HG02938 (cell line): ENCODE measurements around the gene KRTAP17-1.

Source experiments
- ATAC-seq: cut with Tn5 transposase; IDR thresholded peaks from one replicate; pipeline ENCODE4 v1.9.1; 2021; ENCODE audit warnings: mild to moderate bottlenecking, moderate library complexity; ENCODE audit not compliant: unreplicated experiment

The KRTAP17-1 gene

DNA sequence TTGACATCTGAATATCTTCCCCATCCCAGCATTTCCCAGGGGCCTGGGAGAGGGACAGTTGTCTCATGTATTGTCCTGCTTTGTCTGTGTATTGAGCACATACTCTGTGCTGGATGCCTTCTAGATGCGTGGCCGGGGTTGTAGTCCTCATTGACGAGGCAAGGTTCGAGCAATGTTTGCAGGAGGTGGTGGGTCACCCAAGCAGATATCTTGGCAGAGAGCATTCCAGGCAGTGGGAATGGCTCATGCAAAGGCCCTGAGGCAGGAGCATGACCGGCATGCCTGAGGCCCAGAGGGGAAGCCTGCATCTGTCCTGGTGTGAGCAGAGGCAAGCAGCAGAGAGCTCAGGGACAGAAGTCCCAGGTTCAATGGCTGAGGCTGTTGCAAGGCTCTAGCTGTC is 17.6 kb upstream of the KRTAP17-1 start:
- ATAC-seq, result no peak

DNA sequence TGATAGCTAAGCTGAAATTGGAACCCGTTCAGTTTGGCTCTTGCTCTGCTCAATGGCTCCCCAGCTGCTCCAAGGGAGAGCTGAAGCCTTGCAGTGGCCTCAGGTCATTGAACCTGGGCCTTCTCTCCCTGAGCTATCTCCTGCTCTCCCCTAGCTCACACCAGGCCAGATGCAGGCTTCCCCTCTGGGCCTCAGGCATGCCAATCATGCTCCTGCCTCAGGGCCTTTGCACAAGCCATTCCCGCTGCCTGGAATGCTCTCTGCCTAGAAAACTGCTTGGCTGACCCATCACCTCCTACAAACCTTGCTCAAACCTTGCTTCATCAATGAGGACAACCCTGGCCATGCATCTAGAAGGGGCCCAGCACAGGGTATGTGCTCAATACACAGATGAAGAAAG is 16.7 kb upstream of the KRTAP17-1 start:
- no peak for ATAC-seq

DNA sequence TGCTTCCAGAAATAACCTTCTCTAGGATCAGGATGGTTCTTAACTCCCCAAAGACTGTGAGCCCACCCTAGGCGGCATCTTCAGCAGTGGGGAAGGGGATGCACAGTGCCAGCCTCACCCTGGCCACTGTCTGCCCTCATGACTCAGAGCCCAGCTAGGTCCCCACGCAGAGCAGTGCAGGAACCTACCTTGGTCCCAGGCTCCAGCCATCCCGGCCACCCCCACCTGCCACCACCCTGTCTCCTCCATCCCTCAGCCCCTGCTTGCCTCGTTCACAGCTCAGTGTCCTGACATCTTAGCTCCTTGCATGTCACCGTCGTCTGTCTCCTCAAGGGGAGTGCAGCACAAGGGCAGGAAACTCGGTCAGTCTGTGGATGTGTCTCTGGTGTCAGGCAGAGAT is 16.1 kb upstream of the KRTAP17-1 start:
- no peak for ATAC-seq

DNA sequence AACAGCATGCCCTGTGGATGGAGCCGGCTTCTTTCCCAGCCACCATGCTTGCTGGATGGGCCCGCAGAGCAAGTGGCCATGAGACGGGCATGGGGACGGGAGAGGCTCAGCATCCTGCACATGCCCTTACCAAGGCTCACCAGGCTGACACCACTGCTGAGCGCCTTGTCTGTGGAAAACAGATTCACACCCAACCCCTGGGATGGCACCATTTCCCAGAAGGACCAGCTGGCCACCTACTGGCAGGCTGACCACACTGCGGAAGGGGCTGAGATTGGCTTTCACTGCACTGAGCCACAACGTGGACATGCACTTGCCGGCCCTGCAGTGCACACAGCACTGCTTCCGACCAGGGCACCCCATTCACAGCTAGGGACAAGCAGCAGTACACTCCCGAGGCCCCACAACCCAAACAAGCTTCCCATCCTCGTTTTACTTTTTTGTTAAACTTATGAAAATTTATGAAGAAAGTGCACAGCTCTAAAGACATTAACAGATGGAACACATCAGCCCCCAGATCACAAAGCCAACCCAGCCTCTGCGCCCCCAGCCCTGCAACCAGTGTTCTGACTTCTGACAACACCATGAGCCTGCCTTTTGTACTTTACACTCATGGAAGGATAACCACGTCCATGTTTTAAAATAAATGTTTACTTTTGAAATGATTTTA is 13.9 kb upstream of the KRTAP17-1 start:
- no peak for ATAC-seq

DNA sequence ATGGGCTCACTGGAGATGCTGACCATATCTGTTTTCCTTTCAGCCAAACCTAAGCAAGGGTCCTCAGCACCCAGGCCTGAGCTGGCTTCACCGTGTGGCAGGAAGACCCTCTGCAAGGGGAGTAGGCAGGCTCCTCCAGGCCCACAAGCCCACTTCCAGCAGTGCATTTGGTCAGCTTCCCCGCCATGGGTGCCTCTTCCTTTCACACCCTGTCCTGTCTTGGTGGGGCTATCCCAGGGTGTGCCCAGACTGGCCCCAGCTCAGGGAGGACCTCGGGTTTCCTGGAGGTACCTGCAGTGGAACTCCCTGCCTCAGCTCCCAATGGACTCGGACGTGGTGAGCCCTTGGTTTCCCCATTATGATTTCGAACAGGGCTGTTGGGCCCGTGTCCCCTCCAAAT is 12.7 kb upstream of the KRTAP17-1 start:
- ATAC-seq, result no peak

DNA sequence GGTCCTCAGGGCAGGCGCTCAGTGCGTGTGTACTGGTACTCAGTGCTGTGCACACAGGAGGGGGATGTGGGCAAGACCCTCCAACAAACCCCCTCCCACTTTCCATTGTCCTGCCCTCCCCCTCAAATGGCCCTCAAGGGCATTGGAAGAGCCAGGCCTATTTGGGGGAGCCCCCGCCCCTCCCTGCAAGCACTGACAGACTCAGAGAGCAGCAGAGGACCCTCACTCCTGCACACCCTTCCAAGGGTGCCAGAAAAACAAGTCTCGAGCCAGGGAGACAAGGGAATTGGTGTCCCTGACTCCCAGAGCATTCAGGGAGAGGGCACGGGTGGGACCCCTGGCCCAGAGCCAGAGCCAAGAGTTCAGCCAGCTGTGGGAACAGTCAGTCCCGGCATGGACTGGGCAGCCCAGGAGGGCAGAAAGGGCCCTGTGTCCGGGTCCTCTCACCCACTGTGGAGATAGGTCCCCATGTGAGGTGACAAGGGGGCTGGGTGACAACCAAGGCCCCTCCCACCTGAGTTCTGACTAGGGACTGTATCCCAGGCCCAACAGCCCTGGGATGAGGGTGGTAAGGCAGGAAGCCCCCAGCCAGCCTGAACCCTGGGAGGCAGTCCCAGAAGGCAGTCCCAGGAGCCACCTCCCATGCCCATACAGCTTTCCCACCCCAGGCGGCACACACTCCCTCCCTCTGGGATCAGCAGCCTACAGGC is 12.1 kb upstream of the KRTAP17-1 start:
- ATAC-seq, result no peak

DNA sequence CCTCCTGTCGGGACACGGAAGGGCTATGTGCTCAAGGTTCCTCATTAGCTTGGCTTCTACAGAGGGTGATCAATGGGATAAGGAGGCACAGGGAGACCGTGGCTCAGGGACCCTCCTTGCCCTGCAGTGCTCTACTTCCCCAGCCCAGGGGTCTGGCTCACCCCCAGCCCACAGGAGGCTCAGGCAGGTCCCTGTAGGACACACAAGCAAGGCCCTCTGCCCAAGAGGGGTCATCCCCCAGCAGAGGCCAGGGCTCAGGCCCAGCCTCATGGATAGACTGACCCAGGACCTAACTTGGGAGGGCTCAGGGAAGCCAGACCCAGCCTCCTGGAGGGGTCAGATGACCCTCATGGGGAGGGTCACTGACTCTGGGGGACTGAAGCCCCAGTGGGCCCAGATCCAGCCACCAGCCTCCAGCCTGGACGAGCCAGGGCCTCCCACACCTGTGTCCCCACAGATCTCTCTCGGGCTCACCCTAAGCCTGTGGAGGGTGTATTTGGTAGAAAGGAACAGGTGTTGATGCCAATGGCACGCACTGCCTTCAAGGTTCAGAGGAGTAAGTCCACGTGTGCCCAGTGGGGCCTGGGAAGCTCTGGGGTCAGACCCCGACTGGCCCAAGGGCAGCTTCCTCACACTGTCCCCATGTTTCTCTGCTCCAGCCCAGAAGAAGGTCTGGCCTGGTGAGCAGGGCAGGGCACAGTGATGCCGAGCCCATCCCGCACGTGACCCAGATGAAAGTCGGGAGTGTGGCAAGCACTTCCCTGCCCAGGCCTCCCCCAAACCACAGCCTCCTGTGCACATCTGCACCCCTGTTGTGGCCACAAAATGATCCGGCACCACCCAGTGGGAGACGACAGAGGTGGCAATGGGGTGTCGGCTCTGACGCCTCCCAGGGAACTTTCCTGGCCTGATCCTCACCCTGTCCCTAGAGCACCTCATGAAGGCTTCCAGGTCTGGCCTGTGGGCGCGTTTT is 10.9 kb upstream of the KRTAP17-1 start:
- no peak for ATAC-seq

DNA sequence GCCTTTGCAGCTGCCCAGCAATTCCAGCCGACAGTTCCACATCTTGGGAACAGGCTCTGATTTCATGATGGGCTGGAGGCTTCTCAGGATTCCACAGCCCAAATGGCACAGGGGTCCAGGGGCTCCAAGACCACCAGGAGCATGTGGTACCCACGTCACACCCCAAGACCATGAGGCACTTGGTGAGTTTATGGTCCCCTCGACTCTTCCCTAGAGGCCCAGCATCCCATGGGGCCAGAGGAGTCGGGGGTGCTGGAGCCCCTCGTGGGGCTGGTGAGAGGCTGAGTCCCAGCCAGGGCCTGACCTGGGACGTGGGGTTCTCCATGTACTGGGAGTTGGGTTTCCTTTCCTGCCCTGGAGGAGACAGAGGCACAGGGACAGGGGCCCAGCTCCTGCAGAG is 10.1 kb upstream of the KRTAP17-1 start:
- ATAC-seq, result no peak

DNA sequence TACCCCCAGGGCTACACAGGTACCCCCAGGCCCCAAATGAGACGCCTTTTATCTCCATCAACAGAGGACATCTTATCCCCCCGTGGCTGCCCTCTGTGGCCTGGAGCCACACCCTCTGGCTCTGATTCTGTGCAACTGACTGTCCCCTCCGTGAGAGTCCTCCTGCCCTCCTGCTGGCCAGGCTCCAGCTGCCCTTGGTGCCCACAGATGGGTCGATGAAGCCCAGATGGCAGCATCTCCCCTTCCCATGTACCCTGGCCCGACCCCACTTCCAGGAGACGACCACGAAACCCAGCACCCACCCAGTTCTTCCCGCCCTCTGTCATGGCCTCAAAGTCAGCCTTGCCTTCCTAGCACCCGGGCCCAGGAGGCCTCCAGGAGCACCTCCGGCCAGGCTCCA is 9.6 kb upstream of the KRTAP17-1 start:
- ATAC-seq, result no peak

DNA sequence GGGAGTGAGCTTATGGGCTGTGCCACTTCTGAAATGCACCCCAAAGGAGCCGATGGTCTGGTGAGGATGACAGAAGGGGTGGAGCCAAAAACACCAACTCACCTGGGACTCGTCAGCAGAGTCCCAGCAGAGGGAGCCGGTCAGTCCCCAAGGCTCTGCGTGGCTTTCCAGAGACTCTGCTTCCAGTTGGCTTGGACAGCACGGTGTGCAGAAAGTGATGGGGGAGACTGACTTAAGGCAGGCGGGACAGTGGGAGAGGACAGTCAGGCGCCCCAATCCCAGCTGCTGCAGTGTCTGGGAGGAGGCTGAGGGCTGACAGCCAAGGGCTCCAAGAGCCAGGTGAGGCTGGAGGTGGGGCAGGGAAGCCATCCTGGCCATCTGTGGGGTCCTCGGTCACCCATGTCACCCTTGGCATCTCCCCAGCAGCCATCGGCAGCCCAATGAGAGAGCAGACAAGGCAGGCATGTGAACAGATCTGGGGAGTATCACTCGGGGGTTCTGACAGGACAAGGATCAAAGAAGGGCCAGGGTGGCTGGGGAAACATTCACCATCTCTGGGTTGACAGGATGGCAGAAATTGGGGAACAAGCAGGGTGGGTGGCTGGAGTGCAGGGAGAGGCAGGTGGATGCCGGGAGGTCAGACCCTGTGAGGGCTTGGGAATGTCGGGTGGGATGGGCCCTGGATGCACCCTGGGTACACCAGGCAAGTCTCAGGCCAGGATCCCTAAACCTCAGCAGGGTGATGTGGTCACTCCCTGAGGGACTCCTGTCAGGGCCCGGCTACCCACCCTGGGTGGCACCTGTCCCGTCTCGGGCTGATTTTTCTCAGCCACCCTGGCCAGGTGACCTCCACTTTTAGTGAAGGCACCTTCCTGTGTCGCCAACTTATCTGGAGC is 8.9 kb upstream of the KRTAP17-1 start:
- no peak for ATAC-seq

DNA sequence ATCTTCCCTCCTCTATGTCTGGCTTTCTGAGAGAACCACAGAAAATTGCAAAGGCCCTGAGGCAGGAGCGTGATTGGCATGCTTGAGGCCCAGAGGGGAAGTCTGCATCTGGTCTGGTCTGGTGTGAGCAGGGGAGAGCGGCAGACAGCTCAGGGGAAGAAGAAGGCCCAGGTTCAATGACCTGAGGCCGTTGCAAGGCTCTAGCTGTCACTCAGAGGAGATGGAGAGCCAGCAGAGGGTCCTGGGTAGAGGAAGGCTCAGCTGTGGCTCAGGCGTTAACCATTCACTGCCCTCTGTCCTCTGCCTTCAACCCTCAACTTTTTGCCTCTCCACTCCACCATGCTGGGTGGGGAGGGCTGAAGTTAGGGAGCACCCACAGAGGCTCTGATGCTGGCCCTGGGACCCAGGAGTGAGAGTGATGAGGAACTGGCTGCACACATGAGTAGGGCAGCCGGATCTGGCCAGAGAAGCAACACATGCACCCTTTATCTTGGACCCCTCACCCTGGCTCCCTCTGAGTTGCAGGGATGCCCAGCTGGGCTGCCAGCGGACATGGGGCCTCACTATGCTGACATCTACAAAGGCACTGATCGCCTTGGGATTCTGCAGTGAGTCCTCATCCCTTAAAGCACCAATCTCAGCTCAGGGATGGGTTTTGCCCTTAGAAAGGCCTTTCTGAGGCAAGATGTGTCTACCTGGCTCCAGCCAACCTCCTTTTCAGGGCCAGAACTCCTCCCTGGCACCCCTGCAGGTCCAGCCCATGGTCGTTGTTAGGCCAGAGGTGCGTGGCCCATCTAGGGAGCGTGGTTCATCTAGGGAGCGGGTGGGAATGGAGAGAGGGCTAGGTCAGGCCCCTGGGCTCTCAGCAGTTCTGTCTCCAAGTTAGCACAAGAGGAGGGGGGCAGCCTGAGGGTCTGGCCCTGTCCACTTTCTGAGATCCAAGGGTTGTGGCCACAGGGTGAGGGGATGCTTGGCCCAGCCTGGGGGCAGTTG is 7.7 kb upstream of the KRTAP17-1 start:
- no peak for ATAC-seq

DNA sequence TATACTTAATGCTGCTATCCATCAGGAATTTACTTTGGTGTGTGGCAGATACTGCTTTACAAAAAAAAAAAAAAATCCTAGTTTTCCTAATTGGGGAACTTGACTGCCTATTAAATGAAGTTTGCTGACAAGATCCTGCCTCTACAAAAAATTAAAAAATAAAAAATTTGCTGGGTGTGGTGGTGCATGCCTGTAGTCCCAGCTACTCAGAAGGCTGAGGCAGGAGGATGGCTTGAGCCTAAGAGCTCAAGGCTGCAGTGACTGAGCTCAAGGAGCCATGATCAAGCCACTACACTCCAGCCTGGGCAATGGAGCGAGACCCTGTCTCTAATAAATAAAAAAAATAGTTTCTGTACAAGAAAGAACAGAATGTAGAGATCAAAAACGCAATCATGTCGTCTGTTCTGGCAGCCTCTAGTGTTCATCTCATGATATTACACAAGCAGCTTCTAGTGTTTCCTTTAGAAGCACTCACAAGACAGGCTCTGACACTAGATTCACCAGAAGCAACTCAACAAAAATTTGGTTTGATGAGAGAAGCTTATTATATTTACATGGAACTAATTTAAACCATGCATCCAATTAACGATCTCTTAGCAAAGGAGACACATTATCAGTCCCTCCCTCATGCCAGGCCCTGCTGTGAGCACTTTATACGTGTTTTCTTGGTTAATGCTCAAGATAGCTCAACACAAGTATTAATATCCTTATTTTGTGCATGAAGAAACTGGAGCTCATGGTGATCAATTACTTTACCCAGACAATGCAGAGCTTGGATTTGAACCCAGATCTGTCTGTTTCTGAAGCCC is 6.8 kb upstream of the KRTAP17-1 start:
- no peak for ATAC-seq

DNA sequence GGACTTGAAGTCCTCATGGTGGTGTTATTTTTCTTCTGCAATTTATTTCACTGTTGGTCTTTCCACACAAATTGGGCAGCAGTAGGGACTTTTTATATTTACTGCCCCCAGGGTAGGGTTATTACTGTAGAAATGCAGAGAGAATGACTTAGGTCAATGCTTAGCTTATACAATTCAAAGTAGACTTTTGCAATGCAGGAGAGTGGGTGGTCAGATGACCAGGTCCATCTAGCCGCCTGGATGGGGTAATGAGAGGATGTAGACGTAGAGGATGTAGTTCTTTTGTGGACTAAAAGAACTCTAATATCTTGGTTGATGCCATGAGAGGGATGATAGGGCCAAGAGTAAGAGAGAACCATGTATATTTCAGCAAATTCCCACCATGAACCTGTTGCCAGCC is 2.7 kb upstream of the KRTAP17-1 start:
- no peak for ATAC-seq

DNA sequence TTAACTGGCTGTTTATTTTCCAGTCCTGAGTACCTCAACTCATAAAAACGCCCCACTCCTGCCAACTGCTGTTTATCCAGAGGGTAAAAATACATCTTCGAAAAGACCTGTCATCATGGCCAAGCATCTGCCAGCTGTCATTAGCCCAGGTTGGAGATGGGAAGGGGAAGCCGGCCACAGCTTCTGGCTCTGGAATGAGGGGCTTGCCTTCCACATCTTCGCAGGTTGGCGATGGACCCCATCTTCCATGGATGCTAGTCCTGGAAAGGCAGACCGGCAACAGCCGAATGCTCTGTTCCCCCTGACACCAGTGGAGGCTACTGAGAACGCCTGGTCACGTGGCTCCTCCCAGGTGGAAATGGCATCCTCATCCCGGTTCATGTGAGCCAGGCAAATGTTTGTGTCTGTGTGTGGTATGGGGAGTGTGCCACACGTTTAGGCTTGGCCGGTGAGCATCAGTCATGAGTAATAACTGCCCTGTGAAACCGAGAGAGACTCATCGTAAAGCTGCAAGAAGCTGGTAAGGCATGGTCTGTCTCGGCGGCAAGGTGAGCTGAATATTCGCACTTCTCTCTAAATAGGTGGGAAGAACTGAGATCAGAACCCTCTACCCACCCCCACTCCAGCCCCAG is 420 bp upstream of the KRTAP17-1 start:
- ATAC-seq, result no peak

DNA sequence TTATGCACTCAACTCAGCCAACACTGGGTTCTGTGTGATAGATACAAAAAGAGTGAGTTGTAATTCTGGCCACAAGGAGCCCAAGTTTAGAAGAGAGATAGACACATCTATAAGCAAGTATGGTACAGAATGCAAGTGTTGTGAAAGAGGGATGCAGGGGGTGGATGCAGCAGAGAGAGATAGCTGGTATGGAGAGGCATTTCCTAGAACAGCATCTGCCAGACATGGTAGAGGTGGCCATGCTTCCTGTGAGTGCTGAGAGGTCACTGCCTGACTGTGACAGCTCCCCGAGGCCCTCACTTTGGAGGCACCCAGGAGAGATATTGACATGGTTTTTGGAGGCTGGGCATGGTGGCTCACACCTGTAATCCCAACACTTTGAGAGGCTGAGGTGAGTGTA is 4.4 kb downstream of the KRTAP17-1 start:
- no peak for ATAC-seq

DNA sequence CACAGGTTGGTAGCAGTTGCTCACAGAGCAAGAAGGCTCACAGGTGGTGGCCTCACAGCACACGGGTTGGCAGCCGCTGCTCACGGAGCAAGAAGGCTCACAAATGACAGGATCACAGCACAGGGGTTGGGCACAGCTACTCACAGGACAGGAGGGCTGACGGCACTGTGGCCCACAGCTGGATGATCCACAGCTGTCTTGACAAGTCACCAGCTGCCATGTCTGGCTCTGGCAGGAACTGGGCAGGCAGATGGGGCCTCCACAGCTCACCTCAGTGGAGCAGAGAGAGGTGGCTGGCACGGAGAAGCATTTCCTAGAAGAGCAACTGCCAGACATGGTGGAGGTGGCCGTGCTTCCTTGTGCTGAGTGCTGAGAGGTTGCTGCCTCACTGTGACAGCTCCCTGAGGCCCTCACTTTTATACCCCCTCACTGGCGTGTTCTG is 6.6 kb downstream of the KRTAP17-1 start, which contains the start of gene KRTAP16-1:
TSS of gene KRTAP16-1 (minus strand) at position 392 of the 442 bp plus-strand sequence. CDS start at position 336, 56 bp downstream.
- ATAC-seq, result no peak

DNA sequence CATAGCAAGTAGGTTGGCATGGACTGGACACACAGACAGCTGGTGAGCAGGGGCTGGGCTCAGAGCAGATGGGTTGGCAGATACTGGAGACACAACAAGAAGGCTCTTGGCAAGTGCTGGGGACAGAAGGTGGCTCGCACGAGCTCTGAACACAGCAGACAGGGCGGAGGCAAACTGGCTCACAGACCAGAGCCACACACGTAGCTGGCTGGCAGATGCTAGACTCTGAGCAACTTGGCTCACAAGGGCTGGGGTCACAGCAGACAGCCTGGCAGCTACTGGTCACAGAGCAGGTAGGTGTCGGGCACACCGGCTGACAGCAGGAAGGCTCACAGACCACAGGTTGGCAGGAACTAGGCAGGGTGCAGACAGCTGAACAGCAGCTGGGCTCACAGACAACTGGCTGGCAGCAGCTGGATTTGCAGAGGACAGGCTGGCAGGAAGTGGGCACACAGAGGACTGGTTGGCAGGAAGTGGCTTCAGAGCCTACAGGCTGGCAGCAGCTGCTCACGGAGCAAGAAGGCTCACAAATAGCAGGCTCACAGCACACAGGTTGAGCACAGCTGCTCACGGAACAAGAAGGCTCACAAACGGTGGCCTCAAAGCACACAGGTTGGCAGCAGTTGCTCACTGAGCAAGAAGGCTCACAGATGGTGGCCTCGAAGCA is 7.1 kb downstream of the KRTAP17-1 start:
- no peak for ATAC-seq
